Spleen (tissue), 11 donors: ENCODE data around the gene RNF166. TPM values are rescaled to one million over a fixed set of nuclear protein-coding genes. Genes with fewer than 3 reads are reported as not detected.

ENCODE experiments used
- DNase-seq: peaks from one replicate; pipeline ENCODE4 v3.0.0-alpha.2; 2020
- H3K27ac ChIP-seq, 8 donors: fragments of 200-600 bp; sonication (generic) in 7 of 8; 1 replicate in 4 of 8; 2 replicates in 4 of 8; pipeline versions ENCODE4 v1.5.0 to v1.8.0; 2016 to 2021; ENCODE audit warnings: inconsistent platforms in 4 of 8, mild to moderate bottlenecking in 4 of 8, moderate library complexity in 1 of 8
- H3K27me3 ChIP-seq, 7 donors: fragments of 200-600 bp; sonication (generic) in 6 of 7; replicated peaks in 1 of 7; 1 replicate in 4 of 7; 2 replicates in 3 of 7; pipeline versions ENCODE4 v1.5.0 to v1.8.0; 2016 to 2021; ENCODE audit warnings: inconsistent platforms in 3 of 7, mild to moderate bottlenecking in 1 of 7
- H3K36me3 ChIP-seq, 6 donors: fragments of 200-600 bp; sonication (generic) in 5 of 6; 1 replicate in 4 of 6; 2 replicates in 2 of 6; pipeline versions ENCODE4 v1.5.0 to v1.8.0; 2016 to 2021; ENCODE audit warnings: inconsistent platforms in 2 of 6
- H3K4me1 ChIP-seq, 6 donors: fragments of 200-600 bp; sonication (generic) in 5 of 6; 1 replicate in 3 of 6; 2 replicates in 3 of 6; pipeline versions ENCODE4 v1.5.0 to v1.8.0; 2016 to 2021; ENCODE audit warnings: inconsistent platforms in 3 of 6
- H3K4me3 ChIP-seq, 8 donors: fragments of 200-600 bp; sonication (generic) in 7 of 8; 1 replicate in 4 of 8; 2 replicates in 4 of 8; pipeline versions ENCODE4 v1.5.0 to v1.8.0; 2016 to 2021; ENCODE audit warnings: inconsistent platforms in 4 of 8, mild to moderate bottlenecking in 4 of 8, moderate library complexity in 2 of 8
- H3K9me3 ChIP-seq, 8 donors: fragments of 200-600 bp; sonication (generic) in 7 of 8; 1 replicate in 4 of 8; 2 replicates in 4 of 8; pipeline versions ENCODE4 v1.5.0 to v1.8.0; 2016 to 2021; ENCODE audit warnings: inconsistent platforms in 4 of 8
- CTCF ChIP-seq, 11 experiments: fragments of 200-600 bp in 7 of 11; fragments of 450-650 bp in 4 of 11; sonication (generic) in 4 of 11; IDR thresholded peaks in 8 of 11; conservative IDR thresholded peaks in 3 of 11; 1 replicate in 7 of 11; 2 replicates in 4 of 11; pipeline versions ENCODE4 v1.4.0 to v1.8.0; 2016 to 2021; ENCODE audit warnings: antibody characterized with exemption in 11 of 11, inconsistent platforms in 4 of 11, mild to moderate bottlenecking in 1 of 11
- POLR2A ChIP-seq, 3 donors: fragments of 450-650 bp; IDR thresholded peaks; one replicate each; pipeline ENCODE4 v1.5.1; 2017; ENCODE audit warnings: antibody characterized with exemption in 3 of 3, mild to moderate bottlenecking in 1 of 3
- POLR2AphosphoS5 ChIP-seq, 3 donors: sonication (generic); formaldehyde crosslinking; IDR thresholded peaks; one replicate each; pipeline ENCODE4 v1.5.1; 2017; ENCODE audit warnings: antibody characterized with exemption in 3 of 3
- WGBS, 5 donors: extraction: QIAGEN DNeasy Blood & Tissue Kit in 3 of 5; methylation state at CpG; one replicate each; pipeline versions ENCODE4 v1.1.5 to v1.1.7; 2013 to 2018; 5-methylcytosine and 5-hydroxymethylcytosine counted together
- intact Hi-C: fragments of 100-400 bp; cut with DNase I; formaldehyde crosslinking; loops from one replicate; pipeline ENCODE4 v1.15.0; 2023; ENCODE audit warnings: low total_unique reads
- polyA plus RNA-seq, 3 donors: library from polyadenylated mRNA; stranded (reverse); fragments of 200-250 nt; gene quantifications; one replicate each; pipeline ENCODE4 v1.2.1, GENCODE V29; 2013
- total RNA-seq, 7 donors: library from RNA; depleted of rRNA in 3 of 7; stranded (reverse); fragments of >200 nt in 3 of 7; fragmentation: NEBNext Ultra II Directional in 4 of 7; extraction: Animal tissue kit (Norgen Biotek cat#: 25700) in 4 of 7; gene quantifications; one replicate each; pipeline versions ENCODE4 v1.1.0 to v1.2.1, GENCODE V29; 2016 to 2021
- donor health status: healthy with polysubstance abuse.
- donor health status: DM: no; HTN: no; CAD: no; lungs with moderate emphysema.
- donor health status: DM: no; HTN: no; CAD: no.
- donor health status: Bipolar disorder and iron deficiency.
- donor health status: healthy.
- donor health status: DM: no; HTN: no; CAD: no.
- donor health status: DM: yes; HTN: yes; CAD: no.

The RNF166 gene
- total and polyA plus RNA-seq, 10 donors, result 55.7 to 135 (median 98.8) TPM

GRCh38 chr16:88753602-88754001, 47.4 kb upstream of the RNF166 start:
- DNase-seq, result no peak
- 85 to 94% (median 92%) methylated on average over 7 to 11 of the region's 11 CpGs for whole genome bisulfite sequencing, 5 donors
- no peak overlapping the region for H3K27ac ChIP-seq
- peaks cover 0 to 3% (median 0%) of the 10 kb centered on the region in 8 donors for H3K9me3 ChIP-seq
- no peak overlapping the region for H3K4me3 ChIP-seq
- H3K36me3 ChIP-seq, result peaks cover 0 to 57% (median 4%) of the 10 kb centered on the region in 6 donors
- intact Hi-C loops, result no loop called here
- TF ChIP-seq POLR2A (IDR thresholded peaks at IDR 0.05), result no peak
- no peak for TF ChIP-seq POLR2AphosphoS5 (IDR thresholded peaks at IDR 0.05)
- TF ChIP-seq CTCF (IDR thresholded peaks at IDR 0.05 in 8 of 11, conservative IDR thresholded peaks at IDR 0.05 in 3 of 11), result no peak
- H3K4me1 ChIP-seq, result peaks cover 5 to 64% (median 27%) of the 10 kb centered on the region in 6 donors
- H3K27me3 ChIP-seq, result no peaks in the 10 kb centered on the region

GRCh38 chr16:88753191-88753590, 47.0 kb upstream of the RNF166 start:
- Histone ChIP-seq H3K9me3 (no peaks in the 10 kb centered on the region), H3K27ac (no peak overlapping the region), H3K27me3 (no peaks in the 10 kb centered on the region), H3K36me3 (peaks cover 0 to 57% (median 4%) of the 10 kb centered on the region in 6 donors), H3K4me3 (no peak overlapping the region), H3K4me1 (peaks cover 5 to 64% (median 23%) of the 10 kb centered on the region in 6 donors)
- WGBS, 5 donors, result 85 to 90% (median 87%) methylated on average over 7 to 13 of the region's 13 CpGs; no CpG with 5 or more reads in 1 of the 5 donors
- no peak for TF ChIP-seq CTCF (IDR thresholded peaks at IDR 0.05 in 8 of 11, conservative IDR thresholded peaks at IDR 0.05 in 3 of 11)
- no peak for TF ChIP-seq POLR2AphosphoS5 (IDR thresholded peaks at IDR 0.05)
- TF ChIP-seq POLR2A (IDR thresholded peaks at IDR 0.05), result no peak
- DNase-seq, result no peak
- intact Hi-C loops, result no loop called here

GRCh38 chr16:88752386-88753002, 46.3 kb upstream of the RNF166 start:
- no peak for DNase-seq
- TF ChIP-seq POLR2AphosphoS5 (IDR thresholded peaks at IDR 0.05) (no peak), CTCF (IDR thresholded peaks at IDR 0.05 in 8 of 11, conservative IDR thresholded peaks at IDR 0.05 in 3 of 11) (no peak), POLR2A (IDR thresholded peaks at IDR 0.05) (no peak)
- 92 to 95% (median 92%) methylated on average over 11 to 16 of the region's 16 CpGs for WGBS, 5 donors

GRCh38 chr16:88750854-88751253, 44.6 kb upstream of the RNF166 start:
- TF ChIP-seq POLR2A (IDR thresholded peaks at IDR 0.05) (no peak), CTCF (IDR thresholded peaks at IDR 0.05 in 8 of 11, conservative IDR thresholded peaks at IDR 0.05 in 3 of 11) (no peak), POLR2AphosphoS5 (IDR thresholded peaks at IDR 0.05) (no peak)
- H3K9me3 ChIP-seq, result no peaks in the 10 kb centered on the region
- WGBS, 5 donors, result 82 to 88% (median 85%) methylated on average over 11 to 12 of the region's 12 CpGs
- no peak for DNase-seq
- H3K27ac ChIP-seq, result no peak overlapping the region
- intact Hi-C loops, result no loop called here
- peaks cover 15 to 69% (median 33%) of the 10 kb centered on the region in 6 donors for H3K4me1 ChIP-seq
- no peak overlapping the region for H3K4me3 ChIP-seq
- H3K36me3 ChIP-seq, result peaks cover 0 to 62% (median 4%) of the 10 kb centered on the region in 6 donors
- H3K27me3 ChIP-seq, result no peaks in the 10 kb centered on the region

More at GRCh38 chr16:88752386-88753002, 46.3 kb upstream of the RNF166 start:
- Histone ChIP-seq H3K4me1 (peaks cover 3 to 64% (median 22%) of the 10 kb centered on the region in 6 donors), H3K27ac (no peak overlapping the region), H3K27me3 (no peaks in the 10 kb centered on the region), H3K9me3 (no peaks in the 10 kb centered on the region), H3K4me3 (no peak overlapping the region), H3K36me3 (peaks cover 0 to 63% (median 4%) of the 10 kb centered on the region in 6 donors)
- intact Hi-C loops, result no loop called here
